HEK293 (cell line): ENCODE results near the gene BCL2L13.

Experiments
- CTCF ChIA-PET: fragments of 350-600 bp; formaldehyde crosslinking; extraction: SDS; loops from one replicate; lab custom pipeline; 2021; ENCODE audit warnings: antibody characterized with exemption; lab: Yijun Ruan, JAX
- POLR2A ChIA-PET: fragments of 300-600 bp; formaldehyde crosslinking; extraction: SDS; loops from one replicate; lab custom pipeline; 2020; ENCODE audit warnings: antibody characterized with exemption, inconsistent platforms; lab: Yijun Ruan, JAX
- H3K27ac ChIP-seq: fragments of 200-500 bp; sonication (Bioruptor generic); 2 replicates; pipeline ENCODE4 v1.5.1; 2014; ENCODE audit warnings: low read depth, low read length, control low read depth, inconsistent platforms; ENCODE audit errors: extremely low read depth
- H3K36me3 ChIP-seq, 2 experiments: fragments of 200-500 bp in 1 of 2; sonication (Bioruptor generic) in 1 of 2; 1 replicate in 1 of 2; 2 replicates in 1 of 2; pipeline ENCODE4 v1.5.1; 2014 to 2017; ENCODE audit warnings: inconsistent platforms in 2 of 2, low read length in 2 of 2; ENCODE audit not compliant: control insufficient read depth in 2 of 2, insufficient read depth in 1 of 2
- H3K4me1 ChIP-seq: fragments of 200-500 bp; sonication (Bioruptor generic); 2 replicates; pipeline ENCODE4 v1.5.1; 2014; ENCODE audit warnings: mild to moderate bottlenecking, low read length, inconsistent platforms; ENCODE audit not compliant: control insufficient read depth, insufficient read depth
- H3K4me3 ChIP-seq: 2 replicates; pipeline ENCODE4 v1.5.1; 2011; ENCODE audit warnings: low read depth, mild to moderate bottlenecking, control low read depth, low read length, moderate library complexity
- H3K9me3 ChIP-seq: fragments of 200-500 bp; sonication (Bioruptor generic); 2 replicates; pipeline ENCODE4 v1.5.1; 2014; ENCODE audit warnings: low read depth, low read length, inconsistent platforms; ENCODE audit not compliant: control insufficient read depth, insufficient read depth
- AEBP2 ChIP-seq: fragments of 450-650 bp; formaldehyde crosslinking; IDR thresholded peaks from 2 replicates; pipeline ENCODE4 v1.5.1; 2016; ENCODE audit warnings: missing biosample characterization, missing genetic modification characterization, borderline replicate concordance
- ATF2 ChIP-seq: fragments of 450-650 bp; formaldehyde crosslinking; IDR thresholded peaks from 2 replicates; pipeline ENCODE4 v1.5.1; 2016; ENCODE audit warnings: missing biosample characterization, missing genetic modification characterization, low read depth
- OSR2 ChIP-seq: fragments of 450-650 bp; formaldehyde crosslinking; IDR thresholded peaks from 2 replicates; pipeline ENCODE4 v1.5.1; 2016; ENCODE audit warnings: missing biosample characterization, missing genetic modification characterization
- PBX3 ChIP-seq: sonication (generic); formaldehyde crosslinking; IDR thresholded peaks from 2 replicates; pipeline ENCODE4 v1.8.1; 2022; ENCODE audit warnings: mild to moderate bottlenecking, moderate library complexity, missing genetic modification reagents
- SCRT2 ChIP-seq: fragments of 450-650 bp; formaldehyde crosslinking; IDR thresholded peaks from 2 replicates; pipeline ENCODE4 v1.5.1; 2016; ENCODE audit warnings: missing biosample characterization, missing genetic modification characterization
- ZBTB1 ChIP-seq: fragments of 450-650 bp; formaldehyde crosslinking; IDR thresholded peaks from 2 replicates; pipeline ENCODE4 v1.5.1; 2016; ENCODE audit warnings: missing biosample characterization, missing genetic modification characterization
- ZBTB6 ChIP-seq: fragments of 450-650 bp; formaldehyde crosslinking; IDR thresholded peaks from 2 replicates; pipeline ENCODE4 v1.5.1; 2017; ENCODE audit warnings: missing biosample characterization, missing genetic modification characterization
- ZBTB8A ChIP-seq: fragments of 450-650 bp; formaldehyde crosslinking; IDR thresholded peaks from 2 replicates; pipeline ENCODE4 v1.5.1; 2016; ENCODE audit warnings: missing biosample characterization, missing genetic modification characterization
- ZEB2 ChIP-seq: fragments of 450-650 bp; formaldehyde crosslinking; IDR thresholded peaks from 2 replicates; pipeline ENCODE4 v1.5.1; 2016; ENCODE audit warnings: missing biosample characterization, missing genetic modification characterization
- ZFP69B ChIP-seq: fragments of 450-650 bp; formaldehyde crosslinking; IDR thresholded peaks from 2 replicates; pipeline ENCODE4 v1.5.1; 2016; ENCODE audit warnings: missing biosample characterization, missing genetic modification characterization
- ZNF140 ChIP-seq: fragments of 450-650 bp; formaldehyde crosslinking; IDR thresholded peaks from 2 replicates; pipeline ENCODE4 v1.5.1; 2016; ENCODE audit warnings: missing biosample characterization, missing genetic modification characterization
- ZNF146 ChIP-seq: fragments of 450-650 bp; formaldehyde crosslinking; IDR thresholded peaks from 2 replicates; pipeline ENCODE4 v1.5.1; 2016; ENCODE audit warnings: missing biosample characterization, missing genetic modification characterization
- ZNF148 ChIP-seq: fragments of 450-650 bp; formaldehyde crosslinking; IDR thresholded peaks from 2 replicates; pipeline ENCODE4 v1.5.0; 2017; ENCODE audit warnings: missing biosample characterization, missing genetic modification characterization, borderline replicate concordance
- ZNF211 ChIP-seq: fragments of 450-650 bp; formaldehyde crosslinking; IDR thresholded peaks from 2 replicates; pipeline ENCODE4 v1.5.1; 2016; ENCODE audit warnings: low read depth, missing biosample characterization, missing genetic modification characterization
- ZNF280D ChIP-seq: fragments of 450-650 bp; formaldehyde crosslinking; IDR thresholded peaks from 2 replicates; pipeline ENCODE4 v1.5.1; 2016; ENCODE audit warnings: missing biosample characterization, missing genetic modification characterization
- ZNF311 ChIP-seq: fragments of 450-650 bp; formaldehyde crosslinking; IDR thresholded peaks from 2 replicates; pipeline ENCODE4 v1.5.1; 2017; ENCODE audit warnings: missing biosample characterization, missing genetic modification characterization, borderline replicate concordance
- ZNF324 ChIP-seq: fragments of 450-650 bp; formaldehyde crosslinking; IDR thresholded peaks from 2 replicates; pipeline ENCODE4 v1.5.1; 2016; ENCODE audit warnings: missing biosample characterization, missing genetic modification characterization
- ZNF398 ChIP-seq: fragments of 450-650 bp; formaldehyde crosslinking; IDR thresholded peaks from 2 replicates; pipeline ENCODE4 v1.5.1; 2017; ENCODE audit warnings: missing biosample characterization, missing genetic modification characterization
- ZNF623 ChIP-seq: fragments of 450-650 bp; formaldehyde crosslinking; IDR thresholded peaks from 2 replicates; pipeline ENCODE4 v1.5.1; 2016; ENCODE audit warnings: missing biosample characterization, missing genetic modification characterization
- ZNF704 ChIP-seq: fragments of 450-650 bp; formaldehyde crosslinking; IDR thresholded peaks from 2 replicates; pipeline ENCODE4 v1.5.1; 2016; ENCODE audit warnings: missing biosample characterization, missing genetic modification characterization
- ZNF837 ChIP-seq: fragments of 450-650 bp; formaldehyde crosslinking; IDR thresholded peaks from 2 replicates; pipeline ENCODE4 v1.5.1; 2016; ENCODE audit warnings: missing biosample characterization, missing genetic modification characterization

Gene BCL2L13

GRCh38 chr22:17597217-17597616 is 41.3 kb upstream of the BCL2L13 start:
- H3K4me1 ChIP-seq, result no peaks in the 10 kb centered on the region
- TF ChIP-seq ZNF148 (tag by site-specific recombination) (no peak), ZNF704 (tag by site-specific recombination) (no peak), ZFP69B (tag by site-specific recombination) (no peak), ZNF623 (tag by site-specific recombination) (no peak), ZBTB6 (tag by site-specific recombination) (no peak), ZNF280D (tag by site-specific recombination) (no peak), ZNF837 (tag by site-specific recombination) (no peak), ZBTB1 (tag by site-specific recombination) (no peak), ATF2 (tag by site-specific recombination) (no peak), OSR2 (tag by site-specific recombination) (no peak), AEBP2 (tag by site-specific recombination) (no peak)
- TF ChIP-seq, all 188 proteins: peak for 0
- POLR2A ChIA-PET, result no interaction called here
- Histone ChIP-seq H3K9me3 (no peaks in the 10 kb centered on the region), H3K36me3 (peaks cover 59 to 88% of the 10 kb centered on the region in 2 experiments), H3K4me3 (no peak overlapping the region), H3K27ac (no peak overlapping the region)
- CTCF ChIA-PET, result interaction anchor here (0.6 to 1.2 kb wide), 5 partner anchors 8 to 146 kb away, joined by 3 to 4 read pairs (median 3); no protein-coding TSS in a partner anchor

GRCh38 chr22:17598318-17598717 is 40.2 kb upstream of the BCL2L13 start:
- no peak overlapping the region for H3K4me3 ChIP-seq
- no peak overlapping the region for H3K27ac ChIP-seq
- CTCF ChIA-PET, result no interaction called here
- H3K9me3 ChIP-seq, result no peaks in the 10 kb centered on the region
- no peaks in the 10 kb centered on the region for H3K4me1 ChIP-seq
- H3K36me3 ChIP-seq, result peaks cover 54 to 81% of the 10 kb centered on the region in 2 experiments
- POLR2A ChIA-PET, result no interaction called here
- TF ChIP-seq ZNF398 (tag by site-specific recombination) (no peak), ZNF146 (tag by site-specific recombination) (no peak), ZBTB8A (tag by site-specific recombination) (no peak), ZNF623 (tag by site-specific recombination) (no peak), ZNF140 (tag by site-specific recombination) (no peak), ZNF211 (tag by site-specific recombination) (no peak), ZNF324 (no peak), PBX3 (CRISPR knock-in tag) (no peak), SCRT2 (tag by site-specific recombination) (no peak), ZNF311 (tag by site-specific recombination) (no peak), ZEB2 (no peak)
